BE2C (cell line): ENCODE measurements around the gene GPR62.
"Not testable (repeated sequence)": the region's sequence is repeated elsewhere in the genome, so short reads cannot be mapped to it uniquely, and the experiment has no call there.

ENCODE experiments used
- DNase-seq: peaks from one replicate; pipeline ENCODE4 v3.0.0-alpha.2; 2020
- H3K27me3 ChIP-seq: fragments of 250-450 bp; sonication (Bioruptor Pico); 2 replicates; pipeline ENCODE4 v1.5.1; 2020; ENCODE audit warnings: mild to moderate bottlenecking
- H3K36me3 ChIP-seq: fragments of 250-450 bp; sonication (Bioruptor Pico); 2 replicates; pipeline ENCODE4 v1.5.1; 2020; ENCODE audit warnings: mild to moderate bottlenecking
- H3K4me1 ChIP-seq: fragments of 250-450 bp; sonication (Bioruptor Pico); 2 replicates; pipeline ENCODE4 v1.5.1; 2020
- H3K4me3 ChIP-seq: 2 replicates; pipeline ENCODE4 v1.5.1; 2011; ENCODE audit warnings: low read depth, low read length
- H3K9me3 ChIP-seq: fragments of 250-450 bp; sonication (Bioruptor Pico); 2 replicates; pipeline ENCODE4 v1.5.1; 2020
- TF ChIP-seq, protein P1 (sequence below): IDR thresholded peaks from 2 replicates; pipeline ENCODE4 v1.5.1; 2012; ENCODE audit warnings: mild to moderate bottlenecking, low read depth, low read length

GPR62 gene

DNA sequence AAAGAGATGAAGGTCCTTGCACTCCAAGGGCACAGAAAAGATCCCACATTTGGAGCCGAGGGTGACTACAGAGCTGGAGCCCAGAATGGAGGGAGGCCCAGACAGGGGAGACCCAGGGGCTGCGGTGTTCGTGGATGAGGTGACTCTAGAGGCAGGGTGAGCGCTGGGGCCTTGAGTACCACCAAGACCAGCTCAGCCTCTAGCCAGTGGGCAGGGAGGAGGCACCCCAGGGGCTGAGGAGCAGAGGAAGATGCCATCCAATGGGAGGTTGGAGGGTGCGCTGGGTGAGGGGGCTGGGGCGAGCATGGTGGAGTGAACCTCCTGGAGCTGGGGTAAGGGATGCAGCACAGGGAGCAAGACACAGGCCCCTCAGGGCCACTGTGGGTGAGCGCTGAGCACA, 26.7 kb upstream of the GPR62 start:
- DNase-seq, result no peak
- Histone ChIP-seq H3K4me1 (no peaks in the 10 kb centered on the region), H3K4me3 (no peak overlapping the region), H3K27me3 (no peaks in the 10 kb centered on the region), H3K9me3 (no peaks in the 10 kb centered on the region), H3K36me3 (no peaks in the 10 kb centered on the region)
- TF ChIP-seq, protein P1, sequence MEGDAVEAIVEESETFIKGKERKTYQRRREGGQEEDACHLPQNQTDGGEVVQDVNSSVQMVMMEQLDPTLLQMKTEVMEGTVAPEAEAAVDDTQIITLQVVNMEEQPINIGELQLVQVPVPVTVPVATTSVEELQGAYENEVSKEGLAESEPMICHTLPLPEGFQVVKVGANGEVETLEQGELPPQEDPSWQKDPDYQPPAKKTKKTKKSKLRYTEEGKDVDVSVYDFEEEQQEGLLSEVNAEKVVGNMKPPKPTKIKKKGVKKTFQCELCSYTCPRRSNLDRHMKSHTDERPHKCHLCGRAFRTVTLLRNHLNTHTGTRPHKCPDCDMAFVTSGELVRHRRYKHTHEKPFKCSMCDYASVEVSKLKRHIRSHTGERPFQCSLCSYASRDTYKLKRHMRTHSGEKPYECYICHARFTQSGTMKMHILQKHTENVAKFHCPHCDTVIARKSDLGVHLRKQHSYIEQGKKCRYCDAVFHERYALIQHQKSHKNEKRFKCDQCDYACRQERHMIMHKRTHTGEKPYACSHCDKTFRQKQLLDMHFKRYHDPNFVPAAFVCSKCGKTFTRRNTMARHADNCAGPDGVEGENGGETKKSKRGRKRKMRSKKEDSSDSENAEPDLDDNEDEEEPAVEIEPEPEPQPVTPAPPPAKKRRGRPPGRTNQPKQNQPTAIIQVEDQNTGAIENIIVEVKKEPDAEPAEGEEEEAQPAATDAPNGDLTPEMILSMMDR, result no peak

DNA sequence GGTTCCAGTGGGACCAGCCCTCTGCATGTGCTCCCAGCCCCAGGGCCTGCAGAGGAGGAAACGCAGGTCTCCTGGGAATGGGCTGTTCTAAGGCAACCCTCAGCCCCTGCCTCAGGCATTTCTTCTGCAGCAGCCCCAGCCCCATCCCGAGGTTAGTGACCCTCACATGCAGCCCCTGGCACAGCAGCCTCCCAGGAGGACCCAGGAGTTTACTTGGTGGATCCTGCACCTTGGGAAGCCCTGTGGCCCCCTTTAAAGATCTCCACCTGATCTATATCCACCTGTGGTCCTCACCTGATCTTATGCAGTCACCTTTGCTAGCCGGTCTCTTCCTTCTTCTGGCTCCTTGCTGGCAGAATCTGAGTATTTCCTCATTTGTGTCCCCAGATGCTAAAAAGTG, 26.2 kb upstream of the GPR62 start:
- not testable (repeated sequence) for DNase-seq, H3K9me3 ChIP-seq, H3K4me1 ChIP-seq, H3K36me3 ChIP-seq, H3K4me3 ChIP-seq, H3K27me3 ChIP-seq

DNA sequence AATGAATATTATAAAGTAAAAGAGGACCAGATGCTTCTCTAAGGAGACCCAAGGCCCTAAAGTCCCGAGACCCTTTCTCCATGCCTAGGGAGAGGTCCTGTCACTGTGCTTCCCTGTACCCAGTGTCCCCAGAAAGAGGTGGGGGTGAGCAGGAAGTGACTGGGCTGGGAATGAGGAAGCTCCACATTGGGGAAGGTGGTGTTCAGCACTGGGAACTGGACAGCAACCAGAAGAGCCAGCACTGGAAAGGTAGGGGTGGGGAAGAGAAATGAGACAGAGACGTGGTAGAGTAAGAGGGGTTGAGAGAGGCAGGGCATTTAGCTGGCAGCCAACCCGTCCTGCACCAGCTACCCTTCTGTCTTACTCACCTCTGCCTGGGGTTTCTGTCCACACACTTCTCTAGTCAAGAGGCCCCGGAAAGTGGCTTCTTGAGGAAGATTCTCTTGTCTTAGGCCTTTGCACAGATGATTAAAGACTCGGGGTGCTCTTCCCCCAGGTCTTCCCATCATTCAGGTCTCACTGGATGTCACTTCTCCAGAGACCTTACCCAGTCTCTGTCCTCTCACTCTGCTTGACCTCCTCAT, 25.7 kb upstream of the GPR62 start:
- H3K36me3 ChIP-seq, result peaks cover 6% of the 10 kb centered on the region
- TF ChIP-seq, protein P1, result no peak
- no peaks in the 10 kb centered on the region for H3K9me3 ChIP-seq
- H3K27me3 ChIP-seq, result no peaks in the 10 kb centered on the region
- no peak overlapping the region for H3K4me3 ChIP-seq
- no peak for DNase-seq
- H3K4me1 ChIP-seq, result no peaks in the 10 kb centered on the region

DNA sequence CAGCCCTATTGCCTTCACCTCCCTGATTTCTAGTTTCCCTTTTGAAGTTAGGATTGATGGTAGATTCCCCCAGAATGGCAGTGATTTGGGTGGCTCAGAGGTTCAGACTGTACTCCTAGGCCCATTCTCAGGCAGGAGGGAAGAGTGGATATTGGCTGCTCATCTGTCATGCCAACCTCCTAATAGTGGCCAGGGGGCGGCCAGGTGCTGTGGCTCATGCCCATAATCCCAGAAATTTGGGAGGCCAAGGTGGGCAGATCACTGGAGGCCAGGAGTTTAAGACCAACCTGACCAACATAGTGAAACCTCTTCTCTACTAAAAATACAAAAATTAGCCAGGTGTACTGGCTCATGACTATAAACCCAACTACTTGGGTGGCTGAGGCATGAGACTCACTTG, 24.7 kb upstream of the GPR62 start:
- no peaks in the 10 kb centered on the region for H3K27me3 ChIP-seq
- DNase-seq, result no peak
- no peaks in the 10 kb centered on the region for H3K4me1 ChIP-seq
- H3K4me3 ChIP-seq, result no peak overlapping the region
- H3K9me3 ChIP-seq, result no peaks in the 10 kb centered on the region
- TF ChIP-seq, protein P1, result no peak
- peaks cover 8% of the 10 kb centered on the region for H3K36me3 ChIP-seq

DNA sequence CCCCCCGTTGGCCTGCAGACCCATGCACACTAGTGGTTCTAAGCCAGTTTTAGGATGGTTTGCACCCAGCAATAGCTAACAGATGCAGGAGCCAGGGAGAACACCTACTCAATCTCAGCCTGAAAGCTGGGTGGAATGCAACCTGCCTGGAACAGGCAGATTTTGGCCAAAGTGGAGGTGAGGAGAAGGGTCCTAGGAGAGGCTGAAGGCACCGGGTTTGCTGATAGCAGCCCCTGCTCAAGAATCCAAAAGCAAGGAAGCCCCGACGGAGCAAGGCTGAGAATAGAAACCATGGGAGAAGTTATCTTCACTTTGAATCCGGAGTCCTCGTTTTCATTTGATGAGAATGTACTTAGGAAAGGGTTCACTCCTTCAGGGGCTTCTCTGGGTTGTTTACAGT, 23.4 kb upstream of the GPR62 start:
- no peaks in the 10 kb centered on the region for H3K9me3 ChIP-seq
- TF ChIP-seq, protein P1, result no peak
- no peaks in the 10 kb centered on the region for H3K27me3 ChIP-seq
- DNase-seq, result no peak
- no peaks in the 10 kb centered on the region for H3K4me1 ChIP-seq
- H3K36me3 ChIP-seq, result peaks cover 10% of the 10 kb centered on the region
- no peak overlapping the region for H3K4me3 ChIP-seq

DNA sequence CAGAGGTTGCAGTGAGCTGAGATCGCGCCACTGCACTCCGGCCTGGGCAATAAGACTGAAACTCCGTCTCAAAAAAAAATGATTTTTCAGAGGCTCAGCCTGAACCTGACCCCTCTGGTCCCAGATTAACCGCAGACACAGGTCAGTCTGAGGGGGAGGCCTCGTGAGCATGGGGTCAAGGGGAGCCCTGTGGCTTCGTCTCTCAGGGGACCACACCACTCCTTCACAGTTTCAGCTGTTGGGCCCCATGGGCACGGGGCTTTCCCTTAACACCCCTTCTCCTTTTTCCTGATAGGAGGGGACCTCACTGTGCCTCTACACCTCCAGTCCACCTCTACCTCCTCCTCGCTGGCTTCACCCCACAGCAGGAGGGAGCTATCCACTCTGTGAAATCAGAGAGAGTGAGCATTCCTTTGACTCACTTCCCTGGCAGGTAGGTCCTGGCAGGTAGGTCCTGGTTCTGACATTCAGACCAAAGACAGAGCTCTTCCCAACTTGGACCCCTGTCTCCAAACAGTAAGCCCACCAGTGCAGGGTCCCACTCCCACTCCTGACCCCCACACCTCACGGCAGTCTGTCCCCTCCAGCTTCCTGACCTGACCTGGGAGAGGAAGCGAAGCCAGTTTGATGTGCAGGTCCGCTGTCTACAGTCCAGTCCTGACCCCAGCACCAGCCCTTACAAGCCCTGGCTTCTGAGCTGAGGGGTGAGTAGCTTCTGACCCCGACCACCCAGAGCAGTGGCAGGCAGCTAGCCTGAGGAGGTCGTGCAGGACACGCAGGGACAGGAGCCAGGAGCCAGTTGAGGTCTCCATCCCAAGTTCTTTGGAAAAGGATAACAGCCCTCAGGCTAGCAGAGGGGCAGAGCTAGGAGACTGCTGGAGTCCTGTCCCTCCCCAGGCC, 22.5 kb upstream of the GPR62 start:
- DNase-seq, result no peak
- H3K4me1 ChIP-seq, result no peaks in the 10 kb centered on the region
- no peaks in the 10 kb centered on the region for H3K27me3 ChIP-seq
- H3K9me3 ChIP-seq, result no peaks in the 10 kb centered on the region
- no peak overlapping the region for H3K4me3 ChIP-seq
- TF ChIP-seq, protein P1, result no peak
- H3K36me3 ChIP-seq, result peaks cover 19% of the 10 kb centered on the region
